HepG2 (cell line): ENCODE data around the gene ADGRG1. TPM values are rescaled to one million over a fixed set of nuclear protein-coding genes. Genes with fewer than 3 reads are reported as not detected.

Experiments used
- CHD2 ChIP-seq: IDR thresholded peaks from 2 replicates; pipeline ENCODE4 v1.6.1; 2011; ENCODE audit warnings: low read depth, low read length, improper control_type of control experiment
- EED ChIP-seq: sonication (generic); formaldehyde crosslinking; IDR thresholded peaks from 2 replicates; pipeline ENCODE4 v1.5.0; 2020; ENCODE audit warnings: mild to moderate bottlenecking, missing genetic modification reagents
- ESRRA ChIP-seq: sonication (generic); formaldehyde crosslinking; IDR thresholded peaks from 2 replicates; pipeline ENCODE4 v1.5.1; 2020; ENCODE audit warnings: mild to moderate bottlenecking, low read depth, missing genetic modification reagents
- KAT7 ChIP-seq: IDR thresholded peaks from 2 replicates; pipeline ENCODE4 v1.6.1; 2018; ENCODE audit warnings: borderline replicate concordance, missing compliant biosample characterization
- POLR2AphosphoS2 ChIP-seq: IDR thresholded peaks from 2 replicates; pipeline ENCODE4 v1.6.1; 2011; ENCODE audit warnings: low read depth, low read length, improper control_type of control experiment
- SIX4 ChIP-seq: sonication (generic); formaldehyde crosslinking; IDR thresholded peaks from 2 replicates; pipeline ENCODE4 v1.4.0; 2020; ENCODE audit warnings: missing genetic modification reagents
- SNRNP70 ChIP-seq: fragments of 200-400 bp; formaldehyde crosslinking; IDR thresholded peaks from 2 replicates; pipeline ENCODE4 v1.6.1; 2017; ENCODE audit warnings: mild to moderate bottlenecking, low read depth, low read length, moderate library complexity
- YEATS4 ChIP-seq: sonication (generic); formaldehyde crosslinking; IDR thresholded peaks from 2 replicates; pipeline ENCODE4 v1.4.0; 2020; ENCODE audit warnings: missing genetic modification reagents, borderline replicate concordance
- ZBTB42 ChIP-seq: sonication (generic); formaldehyde crosslinking; IDR thresholded peaks from 2 replicates; pipeline ENCODE4 v1.5.0; 2020; ENCODE audit warnings: mild to moderate bottlenecking, missing genetic modification reagents
- ZBTB7A ChIP-seq: sonication (generic); formaldehyde crosslinking; IDR thresholded peaks from 2 replicates; pipeline ENCODE4 v1.8.0; 2022; ENCODE audit warnings: mild to moderate bottlenecking, missing genetic modification reagents
- ZKSCAN5 ChIP-seq: sonication (generic); formaldehyde crosslinking; IDR thresholded peaks from 2 replicates; pipeline ENCODE4 v1.5.1; 2020; ENCODE audit warnings: mild to moderate bottlenecking, missing genetic modification reagents
- ZNF747 ChIP-seq: sonication (generic); formaldehyde crosslinking; IDR thresholded peaks from 2 replicates; pipeline ENCODE4 v1.8.1; 2023; ENCODE audit warnings: missing genetic modification reagents, mild to moderate bottlenecking, borderline replicate concordance
- ZNF891 ChIP-seq: sonication (generic); formaldehyde crosslinking; IDR thresholded peaks from 2 replicates; pipeline ENCODE4 v1.5.0; 2020; ENCODE audit warnings: mild to moderate bottlenecking, missing genetic modification reagents
- polyA plus RNA-seq, 8 experiments: library from polyadenylated mRNA; depleted of rRNA in 3 of 8; stranded (reverse) in 7 of 8; unstranded in 1 of 8; fragments of >200 nt; fragmentation: Illumina TruSeq in 4 of 8; extraction: Trizol in 4 of 8; gene quantifications; 2 replicates each; pipeline versions ENCODE4 v1.2.1 to v1.2.3, GENCODE V29; 2011 to 2016; ENCODE audit warnings: low read depth in 4 of 8, missing spikeins in 1 of 8, mixed read lengths in 1 of 8; ENCODE audit not compliant: insufficient read depth in 1 of 8
- total RNA-seq, 5 experiments: library from RNA; depleted of rRNA; stranded (reverse); fragments of >200 nt; fragmentation: Illumina TruSeq; extraction: Trizol; gene quantifications; 2 replicates each; pipeline ENCODE4 v1.2.3, GENCODE V29; 2016; ENCODE audit warnings: low read depth in 1 of 5
- TF ChIP-seq, protein P1 (sequence below): IDR thresholded peaks from 2 replicates; pipeline ENCODE4 v1.6.1; 2016; ENCODE audit warnings: low read depth, control low read depth
- TF ChIP-seq, protein P2 (sequence below): sonication (generic); formaldehyde crosslinking; IDR thresholded peaks from 2 replicates; pipeline ENCODE4 v1.4.0; 2020; ENCODE audit warnings: missing genetic modification reagents, borderline replicate concordance
- TF ChIP-seq, protein P3 (sequence below): sonication (generic); formaldehyde crosslinking; IDR thresholded peaks from 2 replicates; pipeline ENCODE4 v1.8.1; 2023; ENCODE audit warnings: mild to moderate bottlenecking, missing genetic modification reagents
- TF ChIP-seq, protein P4 (sequence below): sonication (generic); formaldehyde crosslinking; IDR thresholded peaks from 2 replicates; pipeline ENCODE4 v1.5.0; 2020; ENCODE audit warnings: missing genetic modification reagents
- TF ChIP-seq, protein P5 (sequence below): sonication (generic); formaldehyde crosslinking; IDR thresholded peaks from 2 replicates; pipeline ENCODE4 v1.4.0; 2020; ENCODE audit warnings: missing genetic modification reagents, borderline replicate concordance

Gene ADGRG1
- total and polyA plus RNA-seq, 2 of the 13 experiments (the other 11 are each of a cell fraction or from before 2014, with no cell fraction given): 2.7 to 5.9 TPM

DNA sequence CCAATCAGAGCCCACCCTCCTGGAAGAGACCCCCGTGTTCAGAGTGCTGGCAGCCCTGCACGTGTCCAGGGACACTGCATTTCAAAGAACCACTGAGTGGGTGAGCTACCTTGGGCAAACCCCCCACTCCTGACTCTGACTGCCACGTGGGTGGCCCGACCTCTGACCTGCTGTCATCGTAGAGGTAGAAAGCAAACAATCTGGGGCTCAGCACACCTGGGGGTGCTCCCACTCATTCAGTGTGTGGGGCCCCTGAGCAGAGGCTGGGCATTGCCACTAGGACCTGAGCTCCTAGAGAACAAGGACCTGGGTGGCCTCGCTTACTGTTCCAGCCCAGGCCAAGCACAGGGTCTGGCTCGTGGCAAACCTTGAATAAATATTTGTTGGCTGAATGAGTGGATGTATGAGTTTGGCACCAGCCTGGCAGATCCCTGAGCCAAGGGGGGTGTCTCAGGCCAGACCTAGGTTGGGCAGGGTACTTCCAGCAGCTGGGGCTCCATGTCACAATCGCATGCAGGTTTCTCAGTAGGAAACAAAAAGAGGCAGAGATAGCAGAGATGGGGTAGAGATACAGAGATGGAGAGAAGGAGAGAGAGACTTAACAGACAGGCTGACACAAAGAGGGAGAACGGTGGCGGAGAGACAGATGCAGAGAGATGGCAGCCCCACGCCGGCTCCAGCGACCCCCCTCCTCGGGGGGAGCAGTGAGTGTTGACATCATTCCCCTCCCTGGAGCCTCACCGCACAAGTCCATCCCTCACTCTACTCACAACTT lies 60.7 kb downstream of the ADGRG1 start (continued):
- TF ChIP-seq CHD2: no peak
- TF ChIP-seq, protein P1, sequence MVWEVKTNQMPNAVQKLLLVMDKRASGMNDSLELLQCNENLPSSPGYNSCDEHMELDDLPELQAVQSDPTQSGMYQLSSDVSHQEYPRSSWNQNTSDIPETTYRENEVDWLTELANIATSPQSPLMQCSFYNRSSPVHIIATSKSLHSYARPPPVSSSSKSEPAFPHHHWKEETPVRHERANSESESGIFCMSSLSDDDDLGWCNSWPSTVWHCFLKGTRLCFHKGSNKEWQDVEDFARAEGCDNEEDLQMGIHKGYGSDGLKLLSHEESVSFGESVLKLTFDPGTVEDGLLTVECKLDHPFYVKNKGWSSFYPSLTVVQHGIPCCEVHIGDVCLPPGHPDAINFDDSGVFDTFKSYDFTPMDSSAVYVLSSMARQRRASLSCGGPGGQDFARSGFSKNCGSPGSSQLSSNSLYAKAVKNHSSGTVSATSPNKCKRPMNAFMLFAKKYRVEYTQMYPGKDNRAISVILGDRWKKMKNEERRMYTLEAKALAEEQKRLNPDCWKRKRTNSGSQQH (CRISPR knock-in tag): no peak
- TF ChIP-seq, protein P2, sequence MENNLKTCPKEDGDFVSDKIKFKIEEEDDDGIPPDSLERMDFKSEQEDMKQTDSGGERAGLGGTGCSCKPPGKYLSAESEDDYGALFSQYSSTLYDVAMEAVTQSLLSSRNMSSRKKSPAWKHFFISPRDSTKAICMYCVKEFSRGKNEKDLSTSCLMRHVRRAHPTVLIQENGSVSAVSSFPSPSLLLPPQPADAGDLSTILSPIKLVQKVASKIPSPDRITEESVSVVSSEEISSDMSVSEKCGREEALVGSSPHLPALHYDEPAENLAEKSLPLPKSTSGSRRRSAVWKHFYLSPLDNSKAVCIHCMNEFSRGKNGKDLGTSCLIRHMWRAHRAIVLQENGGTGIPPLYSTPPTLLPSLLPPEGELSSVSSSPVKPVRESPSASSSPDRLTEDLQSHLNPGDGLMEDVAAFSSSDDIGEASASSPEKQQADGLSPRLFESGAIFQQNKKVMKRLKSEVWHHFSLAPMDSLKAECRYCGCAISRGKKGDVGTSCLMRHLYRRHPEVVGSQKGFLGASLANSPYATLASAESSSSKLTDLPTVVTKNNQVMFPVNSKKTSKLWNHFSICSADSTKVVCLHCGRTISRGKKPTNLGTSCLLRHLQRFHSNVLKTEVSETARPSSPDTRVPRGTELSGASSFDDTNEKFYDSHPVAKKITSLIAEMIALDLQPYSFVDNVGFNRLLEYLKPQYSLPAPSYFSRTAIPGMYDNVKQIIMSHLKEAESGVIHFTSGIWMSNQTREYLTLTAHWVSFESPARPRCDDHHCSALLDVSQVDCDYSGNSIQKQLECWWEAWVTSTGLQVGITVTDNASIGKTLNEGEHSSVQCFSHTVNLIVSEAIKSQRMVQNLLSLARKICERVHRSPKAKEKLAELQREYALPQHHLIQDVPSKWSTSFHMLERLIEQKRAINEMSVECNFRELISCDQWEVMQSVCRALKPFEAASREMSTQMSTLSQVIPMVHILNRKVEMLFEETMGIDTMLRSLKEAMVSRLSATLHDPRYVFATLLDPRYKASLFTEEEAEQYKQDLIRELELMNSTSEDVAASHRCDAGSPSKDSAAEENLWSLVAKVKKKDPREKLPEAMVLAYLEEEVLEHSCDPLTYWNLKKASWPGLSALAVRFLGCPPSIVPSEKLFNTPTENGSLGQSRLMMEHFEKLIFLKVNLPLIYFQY: no peak
- no peak for TF ChIP-seq ZNF747 (CRISPR knock-in tag)
- TF ChIP-seq SIX4 (CRISPR knock-in tag): no peak
- no peak for TF ChIP-seq EED (CRISPR knock-in tag)
- no peak for TF ChIP-seq POLR2AphosphoS2
- TF ChIP-seq, protein P3, sequence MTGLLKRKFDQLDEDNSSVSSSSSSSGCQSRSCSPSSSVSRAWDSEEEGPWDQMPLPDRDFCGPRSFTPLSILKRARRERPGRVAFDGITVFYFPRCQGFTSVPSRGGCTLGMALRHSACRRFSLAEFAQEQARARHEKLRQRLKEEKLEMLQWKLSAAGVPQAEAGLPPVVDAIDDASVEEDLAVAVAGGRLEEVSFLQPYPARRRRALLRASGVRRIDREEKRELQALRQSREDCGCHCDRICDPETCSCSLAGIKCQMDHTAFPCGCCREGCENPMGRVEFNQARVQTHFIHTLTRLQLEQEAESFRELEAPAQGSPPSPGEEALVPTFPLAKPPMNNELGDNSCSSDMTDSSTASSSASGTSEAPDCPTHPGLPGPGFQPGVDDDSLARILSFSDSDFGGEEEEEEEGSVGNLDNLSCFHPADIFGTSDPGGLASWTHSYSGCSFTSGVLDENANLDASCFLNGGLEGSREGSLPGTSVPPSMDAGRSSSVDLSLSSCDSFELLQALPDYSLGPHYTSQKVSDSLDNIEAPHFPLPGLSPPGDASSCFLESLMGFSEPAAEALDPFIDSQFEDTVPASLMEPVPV (CRISPR knock-in tag): peak; percentile 57; the same call in 1 of the 2 replicates
- TF ChIP-seq SNRNP70: no peak
- peak; percentile 41; the same call in 1 of the 2 replicates for TF ChIP-seq ZNF891 (CRISPR knock-in tag)
- TF ChIP-seq, protein P4, sequence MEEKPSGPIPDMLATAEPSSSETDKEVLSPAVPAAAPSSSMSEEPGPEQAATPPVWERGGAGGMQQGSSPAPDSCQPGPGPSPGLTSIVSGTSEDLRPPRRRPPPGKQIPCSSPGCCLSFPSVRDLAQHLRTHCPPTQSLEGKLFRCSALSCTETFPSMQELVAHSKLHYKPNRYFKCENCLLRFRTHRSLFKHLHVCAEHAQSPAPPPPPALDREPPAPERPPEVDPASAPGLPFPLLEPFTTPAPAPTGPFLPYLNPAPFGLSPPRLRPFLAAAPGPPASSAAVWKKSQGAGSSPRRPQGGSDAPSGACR (CRISPR knock-in tag): no peak
- TF ChIP-seq, protein P5, sequence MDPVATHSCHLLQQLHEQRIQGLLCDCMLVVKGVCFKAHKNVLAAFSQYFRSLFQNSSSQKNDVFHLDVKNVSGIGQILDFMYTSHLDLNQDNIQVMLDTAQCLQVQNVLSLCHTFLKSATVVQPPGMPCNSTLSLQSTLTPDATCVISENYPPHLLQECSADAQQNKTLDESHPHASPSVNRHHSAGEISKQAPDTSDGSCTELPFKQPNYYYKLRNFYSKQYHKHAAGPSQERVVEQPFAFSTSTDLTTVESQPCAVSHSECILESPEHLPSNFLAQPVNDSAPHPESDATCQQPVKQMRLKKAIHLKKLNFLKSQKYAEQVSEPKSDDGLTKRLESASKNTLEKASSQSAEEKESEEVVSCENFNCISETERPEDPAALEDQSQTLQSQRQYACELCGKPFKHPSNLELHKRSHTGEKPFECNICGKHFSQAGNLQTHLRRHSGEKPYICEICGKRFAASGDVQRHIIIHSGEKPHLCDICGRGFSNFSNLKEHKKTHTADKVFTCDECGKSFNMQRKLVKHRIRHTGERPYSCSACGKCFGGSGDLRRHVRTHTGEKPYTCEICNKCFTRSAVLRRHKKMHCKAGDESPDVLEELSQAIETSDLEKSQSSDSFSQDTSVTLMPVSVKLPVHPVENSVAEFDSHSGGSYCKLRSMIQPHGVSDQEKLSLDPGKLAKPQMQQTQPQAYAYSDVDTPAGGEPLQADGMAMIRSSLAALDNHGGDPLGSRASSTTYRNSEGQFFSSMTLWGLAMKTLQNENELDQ: no peak
- peak; percentile 62; the same call in 1 of the 2 replicates for TF ChIP-seq ZBTB7A
- no peak for TF ChIP-seq ZKSCAN5 (CRISPR knock-in tag)
- TF ChIP-seq ESRRA: no peak
- TF ChIP-seq YEATS4 (CRISPR knock-in tag): no peak
- TF ChIP-seq KAT7 (CRISPR knock-in tag): no peak
- TF ChIP-seq ZBTB42: 0 out of 2 replicates have a peak, but pooled peaks have one; percentile 24
